Measurements from ENCODE around the gene EXOSC2. TPM values are rescaled to one million over a fixed set of nuclear protein-coding genes. Genes with fewer than 3 reads are reported as not detected.

The EXOSC2 gene
- total and polyA plus RNA-seq, 2 of the 8 experiments (the other 6 are each of a cell fraction or from before 2014, with no cell fraction given) = 47.8 to 93.6 TPM

DNA sequence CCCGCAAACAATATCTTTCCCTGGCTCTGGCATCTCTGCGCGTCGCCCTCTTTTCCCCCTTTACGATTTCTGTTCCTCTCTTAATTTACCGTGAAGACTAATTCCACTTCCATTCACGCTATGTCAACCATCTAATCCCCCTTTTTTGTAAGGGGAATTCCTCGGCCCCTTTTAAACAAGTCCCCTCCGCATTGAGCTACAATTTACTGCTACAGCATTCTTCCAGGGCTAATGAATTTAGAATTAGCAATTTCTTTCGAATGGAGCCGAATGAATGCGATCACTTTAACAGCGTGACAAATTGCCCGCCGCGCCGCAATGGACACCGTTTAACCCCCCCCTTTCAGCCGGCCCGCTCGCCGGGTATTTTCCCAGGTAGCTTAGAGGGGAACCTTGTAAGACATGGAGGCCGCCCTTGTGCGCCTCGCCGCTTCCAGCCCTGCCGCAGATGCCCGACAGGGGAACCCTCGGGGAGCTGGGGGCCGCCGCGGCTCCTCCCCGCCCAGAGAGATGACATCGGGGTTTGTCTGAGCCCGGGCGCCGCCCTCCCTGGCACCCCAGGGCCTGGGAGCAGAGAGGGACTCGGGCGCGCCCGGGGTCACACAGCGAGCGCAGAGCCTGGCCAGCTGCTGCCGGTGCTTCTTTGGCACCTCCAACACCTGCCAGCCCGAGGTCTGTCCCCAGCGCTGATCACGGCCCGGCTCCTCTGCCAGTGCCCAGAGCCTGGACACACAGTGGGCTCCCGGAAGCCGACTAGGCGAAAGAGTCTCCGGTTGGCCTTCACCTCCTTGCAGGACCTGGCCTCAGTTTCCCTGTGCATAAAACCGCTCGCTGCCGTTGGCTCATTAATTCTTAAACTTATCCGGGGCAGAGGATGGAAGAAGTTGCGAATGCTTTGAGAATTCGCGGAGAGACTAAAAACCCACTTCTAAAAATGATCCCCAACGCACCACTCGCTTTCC is 27.9 kb upstream of the EXOSC2 start (continued):
- TF ChIP-seq, protein P1, sequence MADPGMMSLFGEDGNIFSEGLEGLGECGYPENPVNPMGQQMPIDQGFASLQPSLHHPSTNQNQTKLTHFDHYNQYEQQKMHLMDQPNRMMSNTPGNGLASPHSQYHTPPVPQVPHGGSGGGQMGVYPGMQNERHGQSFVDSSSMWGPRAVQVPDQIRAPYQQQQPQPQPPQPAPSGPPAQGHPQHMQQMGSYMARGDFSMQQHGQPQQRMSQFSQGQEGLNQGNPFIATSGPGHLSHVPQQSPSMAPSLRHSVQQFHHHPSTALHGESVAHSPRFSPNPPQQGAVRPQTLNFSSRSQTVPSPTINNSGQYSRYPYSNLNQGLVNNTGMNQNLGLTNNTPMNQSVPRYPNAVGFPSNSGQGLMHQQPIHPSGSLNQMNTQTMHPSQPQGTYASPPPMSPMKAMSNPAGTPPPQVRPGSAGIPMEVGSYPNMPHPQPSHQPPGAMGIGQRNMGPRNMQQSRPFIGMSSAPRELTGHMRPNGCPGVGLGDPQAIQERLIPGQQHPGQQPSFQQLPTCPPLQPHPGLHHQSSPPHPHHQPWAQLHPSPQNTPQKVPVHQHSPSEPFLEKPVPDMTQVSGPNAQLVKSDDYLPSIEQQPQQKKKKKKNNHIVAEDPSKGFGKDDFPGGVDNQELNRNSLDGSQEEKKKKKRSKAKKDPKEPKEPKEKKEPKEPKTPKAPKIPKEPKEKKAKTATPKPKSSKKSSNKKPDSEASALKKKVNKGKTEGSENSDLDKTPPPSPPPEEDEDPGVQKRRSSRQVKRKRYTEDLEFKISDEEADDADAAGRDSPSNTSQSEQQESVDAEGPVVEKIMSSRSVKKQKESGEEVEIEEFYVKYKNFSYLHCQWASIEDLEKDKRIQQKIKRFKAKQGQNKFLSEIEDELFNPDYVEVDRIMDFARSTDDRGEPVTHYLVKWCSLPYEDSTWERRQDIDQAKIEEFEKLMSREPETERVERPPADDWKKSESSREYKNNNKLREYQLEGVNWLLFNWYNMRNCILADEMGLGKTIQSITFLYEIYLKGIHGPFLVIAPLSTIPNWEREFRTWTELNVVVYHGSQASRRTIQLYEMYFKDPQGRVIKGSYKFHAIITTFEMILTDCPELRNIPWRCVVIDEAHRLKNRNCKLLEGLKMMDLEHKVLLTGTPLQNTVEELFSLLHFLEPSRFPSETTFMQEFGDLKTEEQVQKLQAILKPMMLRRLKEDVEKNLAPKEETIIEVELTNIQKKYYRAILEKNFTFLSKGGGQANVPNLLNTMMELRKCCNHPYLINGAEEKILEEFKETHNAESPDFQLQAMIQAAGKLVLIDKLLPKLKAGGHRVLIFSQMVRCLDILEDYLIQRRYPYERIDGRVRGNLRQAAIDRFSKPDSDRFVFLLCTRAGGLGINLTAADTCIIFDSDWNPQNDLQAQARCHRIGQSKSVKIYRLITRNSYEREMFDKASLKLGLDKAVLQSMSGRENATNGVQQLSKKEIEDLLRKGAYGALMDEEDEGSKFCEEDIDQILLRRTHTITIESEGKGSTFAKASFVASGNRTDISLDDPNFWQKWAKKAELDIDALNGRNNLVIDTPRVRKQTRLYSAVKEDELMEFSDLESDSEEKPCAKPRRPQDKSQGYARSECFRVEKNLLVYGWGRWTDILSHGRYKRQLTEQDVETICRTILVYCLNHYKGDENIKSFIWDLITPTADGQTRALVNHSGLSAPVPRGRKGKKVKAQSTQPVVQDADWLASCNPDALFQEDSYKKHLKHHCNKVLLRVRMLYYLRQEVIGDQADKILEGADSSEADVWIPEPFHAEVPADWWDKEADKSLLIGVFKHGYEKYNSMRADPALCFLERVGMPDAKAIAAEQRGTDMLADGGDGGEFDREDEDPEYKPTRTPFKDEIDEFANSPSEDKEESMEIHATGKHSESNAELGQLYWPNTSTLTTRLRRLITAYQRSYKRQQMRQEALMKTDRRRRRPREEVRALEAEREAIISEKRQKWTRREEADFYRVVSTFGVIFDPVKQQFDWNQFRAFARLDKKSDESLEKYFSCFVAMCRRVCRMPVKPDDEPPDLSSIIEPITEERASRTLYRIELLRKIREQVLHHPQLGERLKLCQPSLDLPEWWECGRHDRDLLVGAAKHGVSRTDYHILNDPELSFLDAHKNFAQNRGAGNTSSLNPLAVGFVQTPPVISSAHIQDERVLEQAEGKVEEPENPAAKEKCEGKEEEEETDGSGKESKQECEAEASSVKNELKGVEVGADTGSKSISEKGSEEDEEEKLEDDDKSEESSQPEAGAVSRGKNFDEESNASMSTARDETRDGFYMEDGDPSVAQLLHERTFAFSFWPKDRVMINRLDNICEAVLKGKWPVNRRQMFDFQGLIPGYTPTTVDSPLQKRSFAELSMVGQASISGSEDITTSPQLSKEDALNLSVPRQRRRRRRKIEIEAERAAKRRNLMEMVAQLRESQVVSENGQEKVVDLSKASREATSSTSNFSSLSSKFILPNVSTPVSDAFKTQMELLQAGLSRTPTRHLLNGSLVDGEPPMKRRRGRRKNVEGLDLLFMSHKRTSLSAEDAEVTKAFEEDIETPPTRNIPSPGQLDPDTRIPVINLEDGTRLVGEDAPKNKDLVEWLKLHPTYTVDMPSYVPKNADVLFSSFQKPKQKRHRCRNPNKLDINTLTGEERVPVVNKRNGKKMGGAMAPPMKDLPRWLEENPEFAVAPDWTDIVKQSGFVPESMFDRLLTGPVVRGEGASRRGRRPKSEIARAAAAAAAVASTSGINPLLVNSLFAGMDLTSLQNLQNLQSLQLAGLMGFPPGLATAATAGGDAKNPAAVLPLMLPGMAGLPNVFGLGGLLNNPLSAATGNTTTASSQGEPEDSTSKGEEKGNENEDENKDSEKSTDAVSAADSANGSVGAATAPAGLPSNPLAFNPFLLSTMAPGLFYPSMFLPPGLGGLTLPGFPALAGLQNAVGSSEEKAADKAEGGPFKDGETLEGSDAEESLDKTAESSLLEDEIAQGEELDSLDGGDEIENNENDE (IDR thresholded peaks at IDR 0.05; ENCODE audit: insufficient replicate concordance, low read length) = no peak
- TF ChIP-seq CBX8 (IDR thresholded peaks at IDR 0.05; ENCODE audit: borderline replicate concordance, low read depth, low read length) (no peak), POLR2AphosphoS5 (IDR thresholded peaks at IDR 0.05; ENCODE audit: low read depth, low read length) (no peak), CTBP2 (IDR thresholded peaks at IDR 0.05; ENCODE audit: borderline replicate concordance, insufficient read depth, insufficient read length, low read length) (no peak), EGR1 (IDR thresholded peaks at IDR 0.05; ENCODE audit: borderline replicate concordance, low read depth, low read length) (no peak), TEAD4 (IDR thresholded peaks at IDR 0.05; ENCODE audit: low read depth, low read length) (no peak), NANOG (IDR thresholded peaks at IDR 0.05; ENCODE audit: insufficient read depth, low read depth, low read length, poor library complexity, severe bottlenecking) (no peak), SP2 (IDR thresholded peaks at IDR 0.05; ENCODE audit: low read length) (no peak), TCF12 (IDR thresholded peaks at IDR 0.05; ENCODE audit: low read depth, low read length) (no peak), RBBP5 (IDR thresholded peaks at IDR 0.05; ENCODE audit: borderline replicate concordance, low read depth, low read length) (no peak)

Measured in H1 (cell line).